VCaP (cell line): ENCODE measurements around the gene CDIP1.
A peak's percentile ranks its signal among the peaks of the same experiment; 100 is the strongest.

Source experiments
- H3K27ac ChIP-seq: fragments of 450-650 bp; 2 replicates; pipeline ENCODE4 v1.5.1; 2017
- CTCF ChIP-seq: fragments of 450-650 bp; conservative IDR thresholded peaks from 2 replicates; pipeline ENCODE4 v1.5.1; 2017; ENCODE audit warnings: mild to moderate bottlenecking, moderate library complexity

CDIP1 gene

GRCh38 chr16:4513086-4513860 is 25.3 kb downstream of the CDIP1 start:
- no peak overlapping the region for H3K27ac ChIP-seq
- TF ChIP-seq CTCF = no peak

GRCh38 chr16:4512473-4512872 is 26.1 kb downstream of the CDIP1 start:
- no peak overlapping the region for H3K27ac ChIP-seq
- no peak for TF ChIP-seq CTCF

GRCh38 chr16:4511441-4512082 is 27.0 kb downstream of the CDIP1 start:
- peak; percentile 60 for TF ChIP-seq CTCF
- H3K27ac ChIP-seq = no peak overlapping the region

- no peak overlapping the region for H3K27ac ChIP-seq
- TF ChIP-seq CTCF = no peak
These were observed 27.7 kb downstream of the CDIP1 start for GRCh38 chr16:4510747-4511426.

GRCh38 chr16:4510131-4510530 is 28.4 kb downstream of the CDIP1 start:
- TF ChIP-seq CTCF = no peak

GRCh38 chr16:4509420-4509819 is 29.2 kb downstream of the CDIP1 start:
- H3K27ac ChIP-seq = no peak overlapping the region
- TF ChIP-seq CTCF = no peak

More at GRCh38 chr16:4510131-4510530, 28.4 kb downstream of the CDIP1 start:
- no peak overlapping the region for H3K27ac ChIP-seq

- no peak overlapping the region for H3K27ac ChIP-seq
- no peak for TF ChIP-seq CTCF
These were observed 29.8 kb downstream of the CDIP1 start for GRCh38 chr16:4508806-4509205.
